Occipital lobe (tissue), 2 donors: ENCODE results near the gene OR5H15. TPM values are rescaled to one million over a fixed set of nuclear protein-coding genes. Genes with fewer than 3 reads are reported as not detected.
"Not testable (repeated sequence)": the region's sequence is repeated elsewhere in the genome, so short reads cannot be mapped to it uniquely, and the experiment has no call there.

Source experiments
- DNase-seq: peaks from one replicate; lab custom pipeline; 2025; lab: John Stamatoyannopoulos, UW
- total RNA-seq: library from RNA; depleted of rRNA; stranded (reverse); fragments of >200 nt; gene quantifications from one replicate; pipeline ENCODE4 v1.2.3, GENCODE V29; 2014

Gene OR5H15
- not detected for total RNA-seq

GRCh38 chr3:98166396-98166795 is at the start of gene OR5H15:
TSS of gene OR5H15 (plus strand) at chr3:98166696. CDS start at chr3:98168700, 2,004 bp downstream.
- DNase-seq, result no peak

GRCh38 chr3:98130421-98130820 is 36.1 kb upstream of the OR5H15 start, which contains the start of gene OR5H1:
TSS of gene OR5H1 (plus strand) at chr3:98130721. CDS start at chr3:98132698, 1,977 bp downstream.
- DNase-seq, result no peak

GRCh38 chr3:98136631-98137030 is 29.9 kb upstream of the OR5H15 start:
- no peak for DNase-seq

- DNase-seq, result not testable (repeated sequence)
Measured at GRCh38 chr3:98137826-98138557, 28.5 kb upstream of the OR5H15 start.

GRCh38 chr3:98140531-98140930 is 26.0 kb upstream of the OR5H15 start:
- DNase-seq, result no peak

GRCh38 chr3:98147179-98147578 is 19.3 kb upstream of the OR5H15 start, which contains the start of gene OR5H14:
TSS of gene OR5H14 (plus strand) at chr3:98147479. CDS start at chr3:98149386, 1,907 bp downstream.
- DNase-seq, result no peak

GRCh38 chr3:98148751-98149150 is 17.7 kb upstream of the OR5H15 start:
- DNase-seq, result no peak

- DNase-seq, result not testable (repeated sequence)
Measured at GRCh38 chr3:98149456-98149855, 17.0 kb upstream of the OR5H15 start.

- DNase-seq, result no peak
Measured at GRCh38 chr3:98151241-98151640, 15.3 kb upstream of the OR5H15 start.

GRCh38 chr3:98171071-98171470 is 4.6 kb downstream of the OR5H15 start:
- no peak for DNase-seq

GRCh38 chr3:98172621-98173020 is 6.1 kb downstream of the OR5H15 start:
- no peak for DNase-seq

- no peak for DNase-seq
Measured at GRCh38 chr3:98180319-98180890, 13.9 kb downstream of the OR5H15 start.

GRCh38 chr3:98182196-98182595 is 15.7 kb downstream of the OR5H15 start:
- no peak for DNase-seq

GRCh38 chr3:98185180-98185579 is 18.7 kb downstream of the OR5H15 start:
- DNase-seq, result no peak

- no peak for DNase-seq
Measured at GRCh38 chr3:98188545-98188944, 22.0 kb downstream of the OR5H15 start.

- DNase-seq, result not testable (repeated sequence)
Measured at GRCh38 chr3:98190911-98191310, 24.4 kb downstream of the OR5H15 start.

GRCh38 chr3:98196293-98196692 is 29.8 kb downstream of the OR5H15 start:
- not testable (repeated sequence) for DNase-seq

- DNase-seq, result no peak
Measured at GRCh38 chr3:98199020-98199419, 32.5 kb downstream of the OR5H15 start.

- no peak for DNase-seq
Measured at GRCh38 chr3:98209244-98209643, 42.7 kb downstream of the OR5H15 start.

GRCh38 chr3:98213276-98213675 is 46.8 kb downstream of the OR5H15 start:
- DNase-seq, result no peak

GRCh38 chr3:98215051-98215450 is 48.6 kb downstream of the OR5H15 start:
- no peak for DNase-seq
